LNCAP (cell line): ENCODE data around the gene ACSS2.

ENCODE experiments used
- TF ChIP-seq, protein P1 (sequence below): fragments of 450-650 bp; IDR thresholded peaks from 2 replicates; pipeline ENCODE4 v1.5.1; 2017; ENCODE audit warnings: mild to moderate bottlenecking

Gene ACSS2

DNA sequence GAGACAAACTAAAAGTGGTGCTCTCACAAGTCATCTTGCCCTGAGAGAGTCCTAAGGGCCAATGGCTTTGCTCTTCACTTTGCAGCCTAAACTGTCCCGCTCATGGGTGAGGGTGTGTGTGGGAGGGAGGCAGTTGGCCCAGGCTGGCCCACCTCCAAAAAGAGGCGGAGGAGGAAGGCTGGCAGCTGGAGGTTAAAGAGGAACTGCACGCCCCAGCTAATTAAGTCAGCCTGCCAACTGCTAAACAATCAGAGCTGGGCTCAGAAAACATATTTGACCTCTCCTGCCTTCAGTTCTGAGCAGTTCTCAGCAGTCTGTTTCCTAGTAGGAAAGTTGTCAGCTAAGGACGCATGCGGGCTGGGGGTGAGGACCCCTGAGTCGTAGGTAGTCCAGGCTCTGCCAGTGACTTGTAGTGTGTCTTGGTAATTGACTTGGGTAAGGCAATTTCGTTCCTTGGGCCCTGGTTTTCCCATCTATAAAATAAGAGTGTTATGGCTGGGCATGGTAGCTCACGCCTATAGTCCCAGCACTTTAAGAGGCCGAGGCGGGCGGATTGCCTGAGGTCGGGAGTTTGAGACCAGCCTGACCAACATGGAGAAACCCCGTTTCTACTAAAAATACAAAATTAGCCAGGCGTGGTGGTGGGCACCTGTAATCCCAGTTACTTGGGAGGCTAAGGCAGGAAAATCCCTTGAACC lies 62.2 kb downstream of the ACSS2 start:
- TF ChIP-seq, protein P1, sequence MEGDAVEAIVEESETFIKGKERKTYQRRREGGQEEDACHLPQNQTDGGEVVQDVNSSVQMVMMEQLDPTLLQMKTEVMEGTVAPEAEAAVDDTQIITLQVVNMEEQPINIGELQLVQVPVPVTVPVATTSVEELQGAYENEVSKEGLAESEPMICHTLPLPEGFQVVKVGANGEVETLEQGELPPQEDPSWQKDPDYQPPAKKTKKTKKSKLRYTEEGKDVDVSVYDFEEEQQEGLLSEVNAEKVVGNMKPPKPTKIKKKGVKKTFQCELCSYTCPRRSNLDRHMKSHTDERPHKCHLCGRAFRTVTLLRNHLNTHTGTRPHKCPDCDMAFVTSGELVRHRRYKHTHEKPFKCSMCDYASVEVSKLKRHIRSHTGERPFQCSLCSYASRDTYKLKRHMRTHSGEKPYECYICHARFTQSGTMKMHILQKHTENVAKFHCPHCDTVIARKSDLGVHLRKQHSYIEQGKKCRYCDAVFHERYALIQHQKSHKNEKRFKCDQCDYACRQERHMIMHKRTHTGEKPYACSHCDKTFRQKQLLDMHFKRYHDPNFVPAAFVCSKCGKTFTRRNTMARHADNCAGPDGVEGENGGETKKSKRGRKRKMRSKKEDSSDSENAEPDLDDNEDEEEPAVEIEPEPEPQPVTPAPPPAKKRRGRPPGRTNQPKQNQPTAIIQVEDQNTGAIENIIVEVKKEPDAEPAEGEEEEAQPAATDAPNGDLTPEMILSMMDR = no peak

- TF ChIP-seq, protein P1 = no peak
These were observed 63.7 kb downstream of the ACSS2 start for GRCh38 chr20:34940081-34940481.

DNA sequence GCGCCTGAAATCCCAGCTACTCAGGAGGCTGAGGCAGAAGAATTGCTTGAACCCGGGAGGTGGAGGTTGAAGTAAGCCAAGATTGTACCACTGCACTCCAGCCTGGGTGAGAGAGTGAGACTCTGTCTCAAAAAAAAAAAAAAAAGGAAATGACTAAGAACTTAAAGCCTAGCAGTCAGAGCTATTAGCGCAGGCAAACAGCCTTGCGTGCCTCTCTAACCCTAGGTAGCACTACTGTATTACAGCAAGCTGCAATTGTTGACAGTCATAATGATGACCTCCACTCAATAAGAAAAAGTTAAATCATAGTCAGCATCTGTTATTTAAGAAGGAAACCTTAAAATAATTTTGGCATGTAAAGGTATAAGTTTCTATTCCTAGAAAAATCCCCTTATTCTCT lies 64.8 kb downstream of the ACSS2 start:
- TF ChIP-seq, protein P1 = no peak

GRCh38 chr20:34942301-34942700 lies 65.9 kb downstream of the ACSS2 start:
- TF ChIP-seq, protein P1 = no peak

GRCh38 chr20:34943808-34944567 lies 67.6 kb downstream of the ACSS2 start:
- TF ChIP-seq, protein P1 = no peak

- TF ChIP-seq, protein P1 = no peak
These were observed 69.1 kb downstream of the ACSS2 start for GRCh38 chr20:34945315-34946077.

DNA sequence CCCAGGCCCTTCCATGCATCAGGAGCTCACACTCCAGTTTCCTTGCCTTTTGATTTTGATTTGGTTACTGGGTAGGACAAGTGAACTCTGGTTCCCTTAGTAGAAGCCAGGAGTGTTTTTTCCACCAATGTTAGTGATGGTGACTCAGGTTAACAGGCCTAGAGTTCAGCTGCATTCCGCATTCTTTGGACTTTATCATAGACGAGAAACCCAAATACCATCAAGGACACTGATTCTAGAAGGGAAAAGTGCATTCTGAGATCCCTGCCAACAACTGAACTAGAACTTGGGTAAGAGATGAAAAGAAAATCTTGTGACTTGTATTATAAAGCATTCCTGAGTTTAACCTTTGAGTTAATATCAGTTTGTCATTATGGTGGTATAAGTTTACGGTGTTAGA lies 70.2 kb downstream of the ACSS2 start:
- TF ChIP-seq, protein P1 = no peak
